Progenitor cell of endocrine pancreas (in vitro differentiated cells): ENCODE data around the gene RASGEF1C. TPM values are rescaled to one million over a fixed set of nuclear protein-coding genes. Genes with fewer than 3 reads are reported as not detected.

Source experiments
- DNase-seq: peaks from one replicate; pipeline ENCODE4 v3.0.0; 2021; ENCODE audit warnings: low spot score; ENCODE audit not compliant: unreplicated experiment
- H3K27ac Mint-ChIP-seq: 2 replicates; pipeline ENCODE4 v1.8.0; 2021; ENCODE audit warnings: mild to moderate bottlenecking, moderate library complexity, mixed read lengths
- H3K27me3 Mint-ChIP-seq: 2 replicates; pipeline ENCODE4 v1.8.0; 2021; ENCODE audit warnings: mixed read lengths
- H3K36me3 Mint-ChIP-seq: 2 replicates; pipeline ENCODE4 v1.8.0; 2022; ENCODE audit warnings: mixed read lengths; ENCODE audit not compliant: insufficient read depth
- H3K4me1 Mint-ChIP-seq: 2 replicates; pipeline ENCODE4 v1.8.0; 2021; ENCODE audit warnings: low read depth, mixed read lengths
- H3K4me3 Mint-ChIP-seq: 2 replicates; pipeline ENCODE4 v1.8.0; 2021; ENCODE audit warnings: low read depth, mild to moderate bottlenecking, moderate library complexity, mixed read lengths
- H3K9me3 Mint-ChIP-seq: 2 replicates; pipeline ENCODE4 v1.8.0; 2021; ENCODE audit warnings: low read depth, mixed read lengths
- total RNA-seq: library from RNA; stranded (reverse); gene quantifications from 2 replicates; pipeline ENCODE4 v1.2.1, GENCODE V29; 2021
- TF ChIP-seq, protein P1 (sequence below): fragments of 200-600 bp; sonication (generic); IDR thresholded peaks from one replicate; pipeline ENCODE4 v1.5.0; 2021; ENCODE audit warnings: antibody characterized with exemption, mild to moderate bottlenecking; ENCODE audit not compliant: unreplicated experiment

Gene RASGEF1C
- total RNA-seq, 1 donor from 2014 or later: 1.3 TPM

DNA sequence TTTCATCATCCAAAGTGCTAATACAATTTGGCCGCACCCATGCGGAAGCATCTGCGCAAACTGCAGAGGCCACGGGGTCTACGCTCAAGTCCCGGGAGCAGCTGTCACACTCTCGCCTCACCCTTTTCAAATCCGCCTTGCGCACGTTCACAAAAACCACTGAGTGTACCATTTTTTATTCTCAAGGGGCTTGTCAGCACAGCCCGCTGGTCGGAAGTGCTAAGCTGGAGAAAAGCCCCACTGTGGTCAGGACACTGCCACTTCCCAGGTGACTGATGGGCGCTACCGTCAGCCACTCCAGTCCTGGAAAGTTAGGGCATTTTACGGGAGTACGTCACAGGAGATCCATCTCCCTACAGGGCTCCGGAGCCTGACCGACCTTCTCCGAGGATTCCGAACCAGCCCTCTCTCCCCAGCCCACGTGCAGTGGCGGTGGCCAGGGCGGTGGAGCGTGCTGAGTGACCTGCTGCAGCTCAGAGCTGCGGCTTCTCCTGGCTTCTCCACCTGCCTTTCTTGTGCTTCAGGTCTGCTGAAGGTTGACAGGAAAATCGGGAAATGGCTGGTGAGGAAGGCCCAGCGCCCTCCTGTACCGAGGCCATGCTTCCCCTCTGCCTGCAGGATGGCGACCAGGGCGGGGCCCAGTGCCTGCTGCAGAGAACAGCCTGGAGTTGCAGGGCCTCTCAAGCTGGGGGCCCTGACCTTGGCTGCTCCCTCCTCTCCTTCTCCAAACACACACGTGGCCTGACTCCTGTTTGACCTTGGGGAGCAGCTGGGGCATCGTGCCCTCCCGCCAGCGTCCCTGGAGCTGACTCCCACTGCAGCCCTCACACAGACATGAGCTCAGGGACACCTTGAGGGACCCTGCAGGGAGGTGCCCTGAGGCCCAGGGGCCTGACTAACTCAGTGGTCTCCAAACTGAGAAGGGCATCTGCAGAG lies 14.3 kb downstream of the RASGEF1C start:
- H3K36me3 Mint-ChIP-seq: no peaks in the 10 kb centered on the region

DNA sequence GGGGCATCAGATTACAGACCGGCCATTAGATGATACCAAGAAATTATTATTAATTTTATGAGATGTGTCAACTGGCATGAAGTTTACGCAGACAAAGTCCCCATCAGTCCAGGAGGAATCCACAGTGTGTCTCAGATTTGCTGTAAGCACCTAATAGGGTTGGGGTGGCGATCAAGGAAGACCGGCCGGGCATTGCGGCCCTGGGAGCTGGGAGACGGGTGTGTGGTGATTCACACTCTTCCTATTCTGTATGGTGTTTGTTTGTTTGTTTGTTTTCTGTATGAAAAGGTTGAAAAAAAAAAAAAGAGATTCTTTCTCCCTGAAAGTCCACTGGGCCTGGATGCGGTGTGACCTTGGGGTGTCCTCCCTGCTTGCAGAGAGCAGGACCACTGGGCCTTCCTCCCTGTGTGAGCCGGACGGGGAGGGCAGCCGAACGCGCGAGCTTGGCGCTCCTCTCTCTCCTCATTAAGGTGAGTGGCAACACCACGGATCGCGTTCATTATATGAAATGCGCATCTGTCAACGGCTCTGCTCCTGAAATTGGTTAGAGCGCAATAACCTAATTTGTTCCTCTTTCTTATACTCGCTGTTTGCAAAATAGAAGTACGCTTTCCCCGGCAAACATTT lies 15.1 kb downstream of the RASGEF1C start:
- no peak overlapping the region for H3K27ac Mint-ChIP-seq
- TF ChIP-seq, protein P1, sequence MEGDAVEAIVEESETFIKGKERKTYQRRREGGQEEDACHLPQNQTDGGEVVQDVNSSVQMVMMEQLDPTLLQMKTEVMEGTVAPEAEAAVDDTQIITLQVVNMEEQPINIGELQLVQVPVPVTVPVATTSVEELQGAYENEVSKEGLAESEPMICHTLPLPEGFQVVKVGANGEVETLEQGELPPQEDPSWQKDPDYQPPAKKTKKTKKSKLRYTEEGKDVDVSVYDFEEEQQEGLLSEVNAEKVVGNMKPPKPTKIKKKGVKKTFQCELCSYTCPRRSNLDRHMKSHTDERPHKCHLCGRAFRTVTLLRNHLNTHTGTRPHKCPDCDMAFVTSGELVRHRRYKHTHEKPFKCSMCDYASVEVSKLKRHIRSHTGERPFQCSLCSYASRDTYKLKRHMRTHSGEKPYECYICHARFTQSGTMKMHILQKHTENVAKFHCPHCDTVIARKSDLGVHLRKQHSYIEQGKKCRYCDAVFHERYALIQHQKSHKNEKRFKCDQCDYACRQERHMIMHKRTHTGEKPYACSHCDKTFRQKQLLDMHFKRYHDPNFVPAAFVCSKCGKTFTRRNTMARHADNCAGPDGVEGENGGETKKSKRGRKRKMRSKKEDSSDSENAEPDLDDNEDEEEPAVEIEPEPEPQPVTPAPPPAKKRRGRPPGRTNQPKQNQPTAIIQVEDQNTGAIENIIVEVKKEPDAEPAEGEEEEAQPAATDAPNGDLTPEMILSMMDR: no peak
- H3K36me3 Mint-ChIP-seq: no peaks in the 10 kb centered on the region
- no peak overlapping the region for H3K4me3 Mint-ChIP-seq
- H3K9me3 Mint-ChIP-seq: no peaks in the 10 kb centered on the region
- no peaks in the 10 kb centered on the region for H3K4me1 Mint-ChIP-seq
- no peak for DNase-seq
- peaks cover 2% of the 10 kb centered on the region for H3K27me3 Mint-ChIP-seq

More for the DNA sequence above, 14.3 kb downstream of the RASGEF1C start:
- Mint-ChIP-seq H3K4me1 (no peaks in the 10 kb centered on the region), H3K4me3 (no peak overlapping the region), H3K27ac (no peak overlapping the region), H3K9me3 (no peaks in the 10 kb centered on the region), H3K27me3 (peaks cover 3% of the 10 kb centered on the region)
- DNase-seq: no peak
- TF ChIP-seq, protein P1: no peak

DNA sequence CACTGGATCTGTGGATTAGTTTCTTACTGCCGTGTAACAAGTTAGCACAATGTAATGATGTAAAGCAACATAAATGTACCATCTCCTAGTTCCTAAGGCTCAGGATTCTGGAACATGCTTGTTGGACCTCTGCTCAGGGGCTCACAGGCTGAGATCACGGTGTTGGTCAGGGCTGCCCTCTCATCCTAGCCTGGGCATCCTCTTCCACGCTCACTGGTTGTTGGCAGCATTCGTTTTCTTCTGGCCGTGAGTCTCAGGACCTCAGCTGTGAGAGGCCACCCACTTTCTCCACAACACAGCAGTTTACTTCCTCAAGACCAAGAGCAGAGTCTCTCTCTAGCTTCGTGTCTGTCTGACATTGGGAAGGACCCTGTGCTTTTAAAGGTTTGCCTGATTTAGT lies 17.3 kb downstream of the RASGEF1C start:
- Mint-ChIP-seq H3K4me3 (no peak overlapping the region), H3K9me3 (peaks cover 6% of the 10 kb centered on the region), H3K36me3 (no peaks in the 10 kb centered on the region)

DNA sequence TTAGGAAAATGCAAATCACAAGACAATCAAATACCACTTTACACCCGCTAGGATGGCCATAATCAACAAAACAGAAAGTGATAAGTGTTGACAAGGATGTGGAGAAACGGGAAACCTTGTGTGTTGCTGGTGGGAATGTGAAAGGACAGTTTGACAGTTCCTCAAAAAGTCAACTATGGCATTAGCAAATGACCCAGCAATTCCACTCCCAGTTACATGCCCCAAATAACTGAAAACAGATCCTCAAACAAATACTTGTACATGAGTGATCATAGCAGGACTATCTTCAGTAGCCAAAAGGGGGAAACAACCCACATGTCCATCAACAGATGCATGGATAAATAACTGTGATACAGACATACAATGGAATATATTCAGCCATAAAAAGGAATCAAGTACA lies 21.2 kb downstream of the RASGEF1C start:
- Mint-ChIP-seq H3K27me3 (peaks cover 4% of the 10 kb centered on the region), H3K4me1 (no peaks in the 10 kb centered on the region), H3K4me3 (no peak overlapping the region), H3K27ac (no peak overlapping the region), H3K9me3 (peaks cover 10% of the 10 kb centered on the region), H3K36me3 (no peaks in the 10 kb centered on the region)
- TF ChIP-seq, protein P1: no peak
- DNase-seq: no peak

More for the DNA sequence above, 17.3 kb downstream of the RASGEF1C start:
- H3K27me3 Mint-ChIP-seq: peaks cover 4% of the 10 kb centered on the region
- TF ChIP-seq, protein P1: no peak
- no peak for DNase-seq
- no peaks in the 10 kb centered on the region for H3K4me1 Mint-ChIP-seq
- H3K27ac Mint-ChIP-seq: no peak overlapping the region

DNA sequence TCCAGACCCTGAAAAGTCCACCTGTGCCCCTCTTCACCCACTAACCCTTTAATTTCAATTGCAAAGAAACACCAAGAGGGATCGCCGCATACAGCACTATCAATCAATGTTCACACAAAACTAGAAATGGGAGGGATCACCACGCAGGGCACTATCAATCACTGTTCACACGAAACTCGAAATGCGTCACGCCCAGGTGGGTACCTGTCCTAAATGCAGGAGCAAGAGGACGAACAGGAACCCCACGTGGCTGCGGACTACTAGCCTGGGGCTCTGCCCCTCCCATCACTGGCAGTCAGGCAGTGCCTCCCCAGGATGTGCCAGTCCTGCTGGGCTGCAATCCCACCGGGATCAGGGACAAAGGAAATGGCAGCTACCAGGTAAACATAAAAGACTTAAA lies 28.2 kb downstream of the RASGEF1C start:
- DNase-seq: no peak
- TF ChIP-seq, protein P1: no peak
- peaks cover 4% of the 10 kb centered on the region for H3K9me3 Mint-ChIP-seq
- H3K27me3 Mint-ChIP-seq: no peaks in the 10 kb centered on the region
- H3K36me3 Mint-ChIP-seq: no peaks in the 10 kb centered on the region
- no peak overlapping the region for H3K4me3 Mint-ChIP-seq
- H3K27ac Mint-ChIP-seq: no peak overlapping the region
- H3K4me1 Mint-ChIP-seq: peaks cover 28% of the 10 kb centered on the region
